Ovary (tissue), 3 donors: ENCODE measurements around the gene NLK.

Source experiments
- CTCF ChIP-seq, 3 donors: fragments of 450-650 bp in 2 of 3; fragments of 200-600 bp in 1 of 3; IDR thresholded peaks; one replicate each; pipeline versions ENCODE4 v1.5.1 to v1.8.0; 2016 to 2022; ENCODE audit warnings: antibody characterized with exemption in 3 of 3, mild to moderate bottlenecking in 1 of 3
- EP300 ChIP-seq: sonication (generic); formaldehyde crosslinking; IDR thresholded peaks from one replicate; pipeline ENCODE4 v1.6.1; 2017; ENCODE audit warnings: antibody characterized with exemption
- POLR2A ChIP-seq: fragments of 450-650 bp; IDR thresholded peaks from one replicate; pipeline ENCODE4 v1.6.1; 2017; ENCODE audit warnings: antibody characterized with exemption, mild to moderate bottlenecking, moderate library complexity
- donor health status: DM: no; HTN: no; CAD: no.

GRCh38 chr17:28010406-28010805 is 32.1 kb upstream of the NLK start:
- TF ChIP-seq CTCF (IDR thresholded peaks at IDR 0.05) (no peak), EP300 (no peak), POLR2A (no peak)
